A549 (cell line): ENCODE data around the gene KIAA0040.

Source experiments
- CTCF ChIP-seq: fragments of >200 bp; sonication (Bioruptor Twin); formaldehyde crosslinking; IDR thresholded peaks from 3 replicates; pipeline ENCODE4 v1.5.1; 2016
- E2F6 ChIP-seq: IDR thresholded peaks from 2 replicates; pipeline ENCODE4 v1.6.1; 2012; ENCODE audit warnings: low read depth, borderline replicate concordance
- EP300 ChIP-seq, 2 experiments: fragments of >200 bp; sonication (Bioruptor Twin); formaldehyde crosslinking; IDR thresholded peaks; 2 replicates in 1 of 2; 3 replicates in 1 of 2; pipeline ENCODE4 v1.6.1; 2016 to 2017
- ESRRA ChIP-seq: fragments of 150-350 bp; IDR thresholded peaks from 2 replicates; pipeline ENCODE4 v1.6.1; 2014; ENCODE audit warnings: mild to moderate bottlenecking, low read length, borderline replicate concordance
- HDAC2 ChIP-seq: fragments of 200-600 bp; sonication (generic); IDR thresholded peaks from 2 replicates; pipeline ENCODE4 v1.6.1; 2016
- JUN ChIP-seq, 2 experiments: fragments of >200 bp; sonication (Bioruptor Twin); formaldehyde crosslinking; IDR thresholded peaks; 2 replicates in 1 of 2; 3 replicates in 1 of 2; pipeline ENCODE4 v1.6.1; 2016 to 2017
- MAX ChIP-seq: IDR thresholded peaks from 2 replicates; pipeline ENCODE4 v1.6.1; 2012
- MYC ChIP-seq: IDR thresholded peaks from 2 replicates; pipeline ENCODE4 v1.6.1; 2012; ENCODE audit warnings: mild to moderate bottlenecking, inconsistent platforms, low read length, improper control_type of control experiment, borderline replicate concordance
- PHF8 ChIP-seq: fragments of 200-600 bp; sonication (generic); IDR thresholded peaks from 2 replicates; pipeline ENCODE4 v1.6.1; 2016; ENCODE audit warnings: low read depth, mild to moderate bottlenecking, antibody characterized with exemption, moderate library complexity, borderline replicate concordance
- POLR2A ChIP-seq: IDR thresholded peaks from 2 replicates; pipeline ENCODE4 v1.6.1; 2012; ENCODE audit warnings: mild to moderate bottlenecking, low read length
- RAD21 ChIP-seq, 2 experiments: fragments of >200 bp in 1 of 2; sonication (Bioruptor Twin) in 1 of 2; formaldehyde crosslinking in 1 of 2; IDR thresholded peaks in 1 of 2; conservative IDR thresholded peaks in 1 of 2; 2 replicates in 1 of 2; 3 replicates in 1 of 2; pipeline ENCODE4 v1.6.1; 2012 to 2018; ENCODE audit warnings: inconsistent platforms in 1 of 2
- REST ChIP-seq: fragments of 200-600 bp; sonication (generic); IDR thresholded peaks from 2 replicates; pipeline ENCODE4 v1.6.1; 2016; ENCODE audit warnings: antibody characterized with exemption, mild to moderate bottlenecking, moderate library complexity
- RFX5 ChIP-seq: fragments of 450-650 bp; IDR thresholded peaks from 2 replicates; pipeline ENCODE4 v1.7.1; 2014; ENCODE audit warnings: antibody characterized with exemption, mild to moderate bottlenecking, moderate library complexity

- no peak for TF ChIP-seq POLR2A
- TF ChIP-seq HDAC2 = no peak
- no peak for TF ChIP-seq CTCF
- no peak for TF ChIP-seq RFX5
- TF ChIP-seq REST = no peak
- no peak for TF ChIP-seq ESRRA
- no peak for TF ChIP-seq JUN (IDR thresholded peaks at IDR 0.05)
- TF ChIP-seq RAD21 (conservative IDR thresholded peaks at IDR 0.05 in 1 of 2, IDR thresholded peaks at IDR 0.05 in 1 of 2) = no peak
- no peak for TF ChIP-seq MAX
- TF ChIP-seq E2F6 = no peak
- TF ChIP-seq PHF8 = no peak
- TF ChIP-seq EP300 (IDR thresholded peaks at IDR 0.05) = no peak
- no peak for TF ChIP-seq MYC
Observed at GRCh38 chr1:175217721-175218531, 25.4 kb upstream of the KIAA0040 start.
